HG02973 (cell line): Measurements from ENCODE around the gene PRPF4.
A peak's percentile ranks its signal among the peaks of the same experiment; 100 is the strongest.
"Not testable (repeated sequence)": the region's sequence is repeated elsewhere in the genome, so short reads cannot be mapped to it uniquely, and the experiment has no call there.

Experiments used
- ATAC-seq: cut with Tn5 transposase; IDR thresholded peaks from one replicate; pipeline ENCODE4 v1.9.1; 2021; ENCODE audit warnings: moderate library complexity; ENCODE audit not compliant: unreplicated experiment

Gene PRPF4

DNA sequence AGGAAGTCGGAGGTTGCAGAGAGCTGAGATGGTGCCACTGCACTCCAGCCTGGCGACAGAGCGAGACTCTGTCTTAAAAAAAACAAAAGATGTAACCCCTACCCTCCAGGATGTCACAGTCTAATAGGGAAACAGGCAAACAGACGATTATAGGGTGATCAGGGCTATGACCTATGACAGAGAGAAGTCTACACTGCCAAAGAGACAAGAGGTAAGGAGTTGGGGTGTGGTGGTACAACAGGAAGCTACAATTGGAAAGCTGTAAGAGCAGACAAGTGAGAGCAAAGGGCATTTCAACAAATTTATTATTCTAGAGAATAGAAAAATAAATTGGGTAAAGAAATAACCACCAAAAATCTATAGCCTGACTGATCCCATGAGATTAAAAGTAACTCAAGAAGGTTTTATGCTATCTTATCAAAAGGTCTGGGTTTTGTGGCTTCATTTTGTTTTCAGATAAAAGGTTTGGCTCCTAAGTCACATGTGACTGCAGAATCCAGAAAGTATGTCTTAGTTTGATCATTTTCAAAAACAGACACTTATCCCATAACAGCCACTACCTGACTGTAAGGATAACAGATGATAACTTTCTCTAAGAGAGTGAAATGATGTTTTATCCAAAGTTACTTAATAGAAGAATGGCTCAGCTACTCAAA lies 7.4 kb upstream of the PRPF4 start:
- no peak for ATAC-seq

DNA sequence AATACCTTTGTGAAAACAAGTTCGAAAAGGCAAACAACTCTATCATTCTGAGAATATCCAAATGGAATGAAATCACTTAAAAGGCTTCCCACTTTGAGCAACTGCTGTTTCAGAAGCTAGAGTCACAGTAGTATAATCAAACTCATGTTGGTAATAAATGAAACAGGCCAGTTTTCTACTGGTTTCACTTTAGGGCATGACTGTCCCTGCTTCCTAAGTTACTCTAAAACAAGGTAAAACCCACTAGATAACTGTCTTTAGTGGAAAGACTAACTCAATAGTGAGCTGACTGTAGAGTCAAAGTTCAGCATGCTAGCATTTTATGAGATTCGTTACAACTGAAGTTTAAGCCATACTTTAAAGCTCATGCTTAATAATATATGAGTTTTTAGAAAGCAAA lies 6.1 kb upstream of the PRPF4 start:
- no peak for ATAC-seq

DNA sequence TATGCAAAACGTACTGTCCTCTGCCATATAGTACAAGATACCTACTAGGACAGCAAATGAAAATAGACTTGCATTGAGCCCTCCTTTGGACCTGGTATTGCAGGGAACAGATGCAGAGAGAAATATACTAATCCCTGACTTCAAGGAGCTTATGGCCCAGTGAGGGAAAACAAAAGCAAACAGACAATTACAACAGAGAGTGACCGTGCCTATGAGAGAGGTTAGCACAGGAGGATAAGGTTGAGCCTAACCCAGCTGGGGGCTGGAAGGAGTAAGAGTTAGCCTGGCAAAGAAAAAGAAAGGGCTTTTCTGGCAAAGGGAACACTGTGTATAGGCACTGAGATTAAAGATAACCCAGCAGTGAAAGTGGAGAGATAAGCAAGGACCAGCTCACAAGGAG lies 5.6 kb upstream of the PRPF4 start:
- no peak for ATAC-seq

DNA sequence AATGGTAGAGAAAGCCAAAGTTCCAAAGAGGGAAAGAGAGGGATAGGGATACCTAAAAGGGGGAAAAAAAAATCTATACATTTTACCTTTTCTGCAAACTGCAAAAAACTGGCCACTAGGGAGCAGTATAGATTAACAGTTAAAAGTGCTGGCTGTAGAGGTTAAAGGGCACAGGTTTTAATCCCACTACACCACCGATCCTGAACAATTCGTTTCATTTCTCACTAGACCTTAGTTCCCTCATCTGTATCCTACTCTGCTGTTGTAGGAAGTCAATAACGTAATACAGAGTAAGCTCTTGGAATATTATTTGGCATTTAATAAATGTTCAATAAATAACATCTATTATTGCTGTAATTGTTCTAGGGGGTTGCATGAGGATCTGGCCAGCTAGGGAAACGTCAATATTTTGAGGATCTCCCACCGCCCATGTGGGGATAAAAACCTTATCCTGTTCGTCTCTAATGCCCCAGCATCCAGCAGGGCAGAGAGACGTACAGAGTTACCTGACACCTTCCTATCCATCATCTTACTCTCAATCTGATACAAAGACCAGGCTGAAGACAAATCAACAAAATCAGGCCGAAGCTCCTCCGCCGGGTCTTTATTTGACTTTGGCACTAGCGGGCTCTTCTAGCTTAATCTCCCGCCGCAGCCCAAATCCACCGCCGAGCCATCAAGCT lies 843 bp upstream of the PRPF4 start:
- ATAC-seq = peak; percentile 5

DNA sequence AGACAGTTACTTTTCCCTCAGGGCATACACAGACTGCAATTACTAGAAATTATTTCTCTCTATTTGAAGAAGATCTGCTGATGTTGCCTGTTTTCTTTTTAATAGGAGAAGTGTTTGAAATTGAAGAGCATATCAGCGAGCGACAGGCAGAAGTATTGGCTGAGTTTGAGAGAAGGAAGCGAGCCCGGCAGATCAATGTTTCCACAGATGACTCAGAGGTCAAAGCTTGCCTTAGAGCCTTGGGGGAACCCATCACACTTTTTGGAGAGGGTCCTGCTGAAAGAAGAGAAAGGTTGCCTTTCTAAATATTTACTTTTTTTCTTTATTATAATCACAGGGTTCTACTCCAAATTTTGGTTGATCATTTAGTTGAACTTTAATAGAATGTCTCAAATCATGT lies 3.4 kb downstream of the PRPF4 start:
- no peak for ATAC-seq

DNA sequence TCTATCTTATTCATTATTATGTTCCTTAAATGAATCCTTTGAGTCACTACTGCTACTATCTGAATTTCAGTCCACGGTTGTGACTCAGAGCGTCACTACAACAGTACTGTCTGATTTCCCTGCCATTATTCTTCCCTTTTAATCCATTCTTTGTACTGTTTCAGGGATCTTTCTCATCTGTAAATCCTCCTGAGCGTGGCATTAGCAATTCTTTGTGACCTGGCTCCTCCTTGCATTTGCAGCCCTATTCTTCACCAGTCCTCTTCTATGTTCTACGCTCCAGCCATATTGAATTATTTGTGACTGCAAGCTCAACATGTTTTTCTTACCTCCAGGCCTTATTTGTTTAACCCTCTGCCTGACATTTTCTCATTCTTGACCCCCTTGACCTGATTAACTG lies 5.9 kb downstream of the PRPF4 start:
- ATAC-seq = no peak

DNA sequence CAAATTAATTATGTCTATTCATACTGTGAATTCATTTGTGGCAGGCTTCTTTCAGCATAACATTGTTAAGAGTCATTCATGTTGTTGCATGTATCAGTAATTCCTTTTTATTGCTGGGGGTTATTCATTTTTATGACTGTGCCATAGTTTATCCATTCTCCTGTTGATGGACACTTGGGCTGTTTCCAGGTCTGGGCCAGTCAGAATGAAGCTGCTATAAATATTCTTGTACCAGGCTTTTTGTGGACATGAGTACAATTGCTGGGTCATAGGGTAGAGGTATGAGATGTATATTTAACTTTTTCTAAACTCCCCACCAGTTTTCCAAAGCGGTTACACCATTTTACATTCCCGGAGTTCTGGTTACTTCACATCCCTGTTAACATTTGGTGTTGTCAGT lies 13.6 kb downstream of the PRPF4 start:
- no peak for ATAC-seq

DNA sequence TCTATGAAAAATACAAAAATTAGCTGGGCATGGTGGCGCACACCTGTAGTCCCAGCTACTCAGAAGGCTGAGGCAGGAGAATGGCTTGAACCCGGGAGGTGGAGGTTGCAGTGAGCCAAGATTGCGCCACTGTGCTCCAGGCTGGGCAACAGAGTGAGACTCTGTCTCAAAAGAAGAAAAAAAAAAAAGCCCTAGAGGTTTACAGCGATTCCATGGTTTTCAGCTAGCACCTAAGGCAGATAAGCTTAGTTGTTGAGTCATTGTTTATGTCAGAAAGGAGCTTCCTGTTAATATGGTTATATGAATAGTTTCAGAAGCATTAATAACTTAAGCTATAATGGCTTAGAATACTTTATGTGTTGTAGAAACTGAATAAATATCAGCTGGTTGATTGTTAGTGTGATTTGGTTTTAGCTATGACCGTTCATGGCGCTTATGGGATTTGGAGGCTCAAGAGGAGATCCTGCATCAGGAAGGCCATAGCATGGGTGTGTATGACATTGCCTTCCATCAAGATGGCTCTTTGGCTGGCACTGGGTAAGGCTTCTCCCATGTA lies 14.7 kb downstream of the PRPF4 start:
- ATAC-seq = no peak

DNA sequence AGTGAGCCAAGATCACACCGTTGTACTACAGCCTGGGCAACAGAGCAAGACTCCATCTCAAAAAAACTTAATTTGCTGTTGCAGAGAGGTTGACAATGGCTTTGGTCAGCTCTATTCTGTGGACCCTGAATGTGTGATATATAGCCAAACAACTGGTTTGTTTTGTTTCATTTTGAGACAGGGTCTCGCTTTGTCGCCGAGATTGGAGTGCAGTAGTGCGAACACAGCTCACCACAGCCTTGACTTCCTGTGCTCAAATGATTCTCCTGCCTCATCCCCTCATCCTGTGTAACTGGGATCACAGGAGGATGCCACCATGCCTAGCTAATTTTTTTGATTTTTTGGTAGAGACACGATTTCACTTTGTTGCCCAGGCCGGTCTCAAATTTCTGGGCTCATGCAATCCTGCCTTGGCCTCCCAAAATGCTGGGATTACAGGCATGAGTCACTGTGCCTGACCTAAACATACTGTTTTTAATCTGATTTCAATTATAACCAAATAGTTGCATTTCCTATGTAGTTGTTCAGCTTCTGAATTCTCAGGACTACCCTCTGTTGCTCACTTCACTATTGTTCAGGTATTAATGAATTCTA lies 17.9 kb downstream of the PRPF4 start:
- ATAC-seq = no peak

DNA sequence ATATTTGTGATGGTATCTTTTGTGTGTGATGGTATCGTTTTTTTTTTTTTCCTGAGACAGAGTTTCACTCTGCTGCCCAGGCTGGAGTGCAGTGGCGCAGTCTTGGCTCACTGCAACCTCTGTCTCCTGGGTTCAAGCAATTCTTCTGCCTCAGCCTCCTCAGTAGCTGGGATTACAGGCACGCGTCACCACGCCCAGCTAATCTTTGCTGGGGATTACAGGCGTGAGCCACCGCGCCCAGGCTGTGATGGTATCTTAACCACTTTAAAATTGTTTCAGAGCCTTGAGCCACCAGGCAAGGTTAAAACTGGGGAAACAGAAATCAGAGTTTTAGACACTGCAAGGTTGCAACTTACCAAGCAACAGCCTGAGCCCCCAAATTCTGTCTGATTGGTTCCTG lies 20.8 kb downstream of the PRPF4 start:
- not testable (repeated sequence) for ATAC-seq

DNA sequence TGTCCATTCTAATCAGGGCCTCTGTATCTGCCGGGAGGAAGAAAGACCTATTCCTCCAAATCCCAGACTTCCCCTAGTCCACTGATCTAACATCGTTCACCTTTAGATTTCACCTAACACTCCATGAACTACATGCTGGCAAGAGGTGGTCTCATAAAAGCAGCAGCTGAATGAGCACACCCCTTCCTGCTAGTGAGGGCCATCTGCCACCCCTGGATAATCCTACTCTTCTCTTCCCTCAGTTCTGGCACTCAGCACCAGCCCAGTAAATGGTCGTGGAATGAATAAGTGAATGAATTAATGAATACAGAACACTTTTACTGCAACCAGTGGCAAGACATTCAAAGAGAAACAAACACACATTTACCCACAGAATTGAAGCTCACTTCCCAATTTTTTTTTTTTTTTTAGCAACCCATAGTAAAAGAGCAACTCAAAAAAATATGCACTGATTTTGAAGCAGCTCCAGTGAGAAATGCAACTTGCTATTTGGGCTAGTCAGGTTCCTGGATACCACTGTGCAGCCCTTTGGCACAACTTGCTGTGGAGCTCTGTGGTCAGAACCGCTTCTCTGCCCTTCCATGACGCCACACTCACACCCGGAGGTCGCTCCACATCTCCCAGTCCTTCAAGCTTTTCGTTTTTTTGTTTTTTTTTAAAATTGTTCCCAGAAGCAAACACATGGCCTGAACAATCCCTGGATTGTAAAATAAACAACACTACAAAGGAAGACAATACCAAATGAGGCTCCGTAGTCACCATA lies 21.5 kb downstream of the PRPF4 start:
- no peak for ATAC-seq

DNA sequence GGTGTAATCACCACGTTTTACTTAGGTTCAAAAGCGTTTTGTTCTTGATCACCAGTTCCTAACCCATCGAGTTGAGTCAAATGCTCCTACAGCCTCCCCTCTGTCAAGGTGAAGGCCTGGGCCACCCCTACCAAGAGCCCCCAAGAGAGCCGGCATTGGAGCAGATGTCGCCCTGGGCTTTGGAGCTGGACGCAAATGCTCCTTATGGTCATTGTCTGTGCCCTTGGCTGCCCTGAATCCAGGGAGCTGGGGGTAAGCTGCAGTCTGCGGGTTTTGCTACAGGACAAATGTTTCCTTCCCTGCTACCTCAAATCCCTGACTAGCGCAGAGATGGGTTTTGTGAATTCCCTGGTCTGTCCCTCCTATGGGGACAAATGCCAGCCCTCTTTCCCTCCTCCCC lies 22.9 kb downstream of the PRPF4 start:
- ATAC-seq = no peak

DNA sequence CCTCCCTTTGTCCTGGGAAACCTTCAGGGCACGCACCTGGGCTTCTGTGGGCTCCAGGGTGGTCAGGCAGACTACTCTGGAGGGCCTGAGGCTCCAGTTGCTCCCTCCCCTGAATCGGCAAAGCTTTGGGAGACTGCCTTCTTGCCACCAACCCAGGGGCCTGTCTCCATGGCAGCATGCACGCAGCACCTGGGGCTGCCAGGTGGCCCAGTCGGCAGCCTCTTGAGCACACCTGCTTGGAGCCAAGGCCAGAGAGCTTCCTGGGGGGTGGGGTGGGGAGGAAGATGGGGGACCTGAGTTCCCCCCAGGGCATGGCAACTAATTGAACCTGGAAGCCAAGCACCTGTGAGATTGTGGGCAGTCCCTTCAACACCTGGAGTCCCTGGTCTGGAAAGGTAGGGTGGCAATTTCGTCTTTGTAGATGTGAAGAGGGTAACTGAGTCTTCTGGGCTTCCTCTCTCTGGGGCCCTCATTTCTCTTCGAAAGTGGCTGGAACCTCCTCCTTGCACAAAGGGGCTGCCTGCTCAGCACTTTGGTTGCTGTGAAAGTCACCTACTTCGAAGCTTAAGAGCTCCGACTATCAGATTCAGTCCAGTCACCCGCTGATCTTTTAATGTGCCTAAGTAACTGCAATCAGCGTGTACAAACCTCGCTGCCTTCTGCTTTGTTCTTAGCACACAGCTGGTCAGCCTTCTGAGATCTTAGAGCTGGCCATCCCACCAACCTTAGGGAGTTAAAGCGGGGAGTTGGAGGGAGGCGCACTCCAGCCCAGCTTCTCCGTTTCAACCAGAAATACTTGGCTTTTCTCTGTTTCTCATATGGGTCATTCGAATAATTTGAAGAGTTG lies 23.7 kb downstream of the PRPF4 start:
- ATAC-seq = no peak

DNA sequence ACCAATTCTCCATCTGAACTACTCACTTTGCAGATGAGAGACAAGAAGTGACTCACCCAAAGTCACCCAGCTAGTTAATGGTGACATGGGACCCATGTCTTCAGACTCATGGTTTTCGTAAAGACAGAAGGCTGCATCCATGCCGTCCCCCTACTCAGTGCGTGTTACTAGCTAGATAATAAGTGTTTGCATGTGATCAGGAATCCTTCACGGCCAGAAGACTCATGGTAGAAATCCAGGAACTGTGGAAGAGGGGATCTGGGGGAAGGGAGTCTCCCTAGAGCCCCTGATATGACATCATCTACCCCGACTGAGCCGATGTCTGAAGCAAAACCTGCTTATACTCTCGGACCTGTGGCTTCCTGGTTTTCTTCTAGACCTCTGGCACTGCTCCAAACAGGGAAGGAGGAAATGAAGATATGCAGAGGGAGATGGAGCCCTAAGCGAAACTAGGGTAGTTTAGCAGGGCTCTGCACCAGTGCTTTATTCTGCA lies 24.4 kb downstream of the PRPF4 start:
- ATAC-seq = no peak

DNA sequence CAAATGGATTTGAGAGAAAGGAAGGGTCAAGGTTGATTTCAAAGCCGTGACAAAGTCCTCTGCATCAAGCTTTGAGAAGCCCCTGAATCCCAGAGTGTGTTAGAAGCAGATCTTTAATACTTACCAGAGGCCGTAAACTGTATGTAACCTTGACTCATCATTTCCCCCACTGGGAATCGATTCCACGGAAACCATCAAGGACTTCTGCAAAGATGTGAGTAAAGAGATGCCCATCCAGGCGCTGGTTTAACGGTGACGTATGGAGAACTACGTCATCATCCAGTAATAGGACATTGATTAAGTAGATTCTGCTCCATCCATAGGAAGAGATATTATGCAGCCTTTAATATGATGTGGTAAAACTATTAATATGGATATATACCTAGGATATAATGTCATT lies 26.1 kb downstream of the PRPF4 start:
- ATAC-seq = no peak

DNA sequence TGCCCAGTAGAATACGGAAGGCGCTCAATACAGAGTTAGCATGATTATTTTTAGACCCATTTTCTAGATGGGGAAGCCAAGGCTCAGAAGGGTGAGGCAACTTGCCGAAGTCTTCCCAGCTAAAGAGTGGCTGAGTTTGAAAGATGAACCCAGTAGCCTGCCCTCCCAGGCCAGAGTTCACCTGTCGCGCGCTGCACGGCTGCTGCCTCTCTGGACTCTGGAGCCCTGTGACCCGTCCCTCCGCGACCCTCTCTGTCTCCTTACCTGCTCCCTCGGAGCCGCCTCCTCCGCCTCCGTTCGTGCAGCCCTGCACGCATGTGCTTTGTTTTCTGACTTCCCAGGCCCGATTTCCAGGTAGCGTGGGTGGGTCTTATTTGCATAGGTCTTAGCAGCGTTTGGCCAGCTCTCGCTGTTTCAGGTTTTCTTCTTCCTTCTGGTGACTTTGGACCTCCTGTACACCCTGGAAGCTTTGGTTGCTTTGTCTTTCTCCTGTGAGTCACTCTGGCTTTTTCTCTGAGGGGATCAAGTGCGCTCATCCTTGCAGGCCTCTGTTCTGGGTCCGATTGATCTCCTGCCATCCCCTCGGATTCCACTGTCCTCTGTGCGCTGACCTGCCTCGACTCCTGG lies 27.4 kb downstream of the PRPF4 start, which contains the start of gene RNF183:
Gene RNF183, minus strand, starts transcription at position 585 of the 627 bp plus-strand sequence. CDS start 5,192 bp downstream, outside the sequence.
- no peak for ATAC-seq

DNA sequence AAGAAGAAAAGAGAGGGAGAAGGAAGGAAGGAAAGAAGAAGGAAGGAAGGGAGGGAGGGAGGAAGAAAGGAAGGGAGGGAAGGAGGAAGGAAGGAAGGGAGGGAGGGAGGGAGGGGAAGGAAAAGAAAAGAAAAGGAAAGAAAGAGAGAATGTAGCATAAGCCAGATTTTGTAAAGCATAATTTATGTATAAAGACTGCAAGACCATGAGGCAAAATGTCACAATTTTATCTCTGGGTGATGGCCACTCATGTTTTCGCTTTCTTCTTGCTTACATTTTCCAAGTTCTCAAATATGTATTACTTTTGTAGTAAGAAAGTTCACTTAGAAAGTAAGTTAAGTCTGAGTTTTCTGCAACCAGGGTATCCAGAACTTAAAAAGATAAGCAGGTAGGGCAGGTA lies 31.1 kb downstream of the PRPF4 start:
- no peak for ATAC-seq

DNA sequence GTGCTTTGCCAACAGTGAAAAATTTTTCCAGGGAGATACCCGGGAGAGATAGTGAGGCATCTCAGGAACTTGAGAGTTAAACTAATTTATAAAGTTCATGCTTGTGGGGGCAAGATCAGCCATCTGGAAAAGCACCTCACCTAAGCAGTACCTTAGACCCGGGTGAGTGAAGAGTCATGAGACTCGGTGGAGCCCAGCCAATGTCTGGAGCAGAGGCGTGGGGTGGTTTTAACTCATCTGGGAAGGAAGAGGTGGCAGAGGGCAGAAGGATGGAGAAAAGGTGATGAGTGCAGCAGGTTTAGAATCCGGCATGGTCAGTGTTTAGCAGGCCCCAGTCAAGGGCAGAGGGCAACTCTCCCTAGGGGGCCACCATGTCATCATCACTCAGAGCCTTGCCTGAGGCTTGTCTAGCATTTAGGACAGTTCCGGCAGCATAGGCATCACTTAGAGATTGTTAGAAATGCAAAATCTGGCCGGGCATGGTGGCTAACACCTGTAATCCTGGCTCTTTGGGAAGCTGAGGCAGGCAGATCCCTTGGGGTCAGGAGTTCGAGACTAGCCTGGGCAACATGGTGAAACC lies 32.0 kb downstream of the PRPF4 start:
- no peak for ATAC-seq

DNA sequence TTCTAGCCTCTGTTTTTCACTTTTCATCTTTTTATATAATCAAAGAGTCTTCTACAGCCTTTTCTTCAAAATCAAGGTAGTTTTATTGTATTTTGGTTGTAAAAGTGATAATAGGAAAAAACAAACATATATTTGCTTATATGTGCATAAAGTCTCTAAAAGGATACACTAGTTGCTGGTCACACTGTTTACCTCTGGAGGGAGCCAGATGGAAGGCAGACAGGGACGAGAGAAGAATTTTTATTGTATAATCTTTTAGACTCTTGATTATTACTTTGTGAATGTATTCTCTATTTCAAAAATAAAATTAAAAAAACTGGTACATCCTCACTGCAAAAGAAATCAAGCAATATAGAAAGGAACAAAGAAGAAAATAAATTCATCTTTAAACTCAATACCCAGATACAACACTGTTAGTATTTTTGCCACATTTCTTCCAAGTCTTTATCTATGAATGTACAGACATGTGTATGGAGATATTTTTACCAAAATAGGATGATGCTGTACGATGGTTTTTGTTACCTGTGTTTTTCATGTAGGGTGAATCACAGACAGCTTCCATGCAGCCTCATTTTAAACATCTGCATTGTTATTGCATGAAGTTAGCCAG lies 33.9 kb downstream of the PRPF4 start:
- ATAC-seq = no peak
